CD4-positive, alpha-beta T cell treated with Interleukin-21 for 1 hour (primary cell): ENCODE data around the gene NSMF.

ENCODE experiments used
- DNase-seq: peaks from one replicate; pipeline ENCODE4 v3.0.0-alpha.2; 2020

NSMF gene

DNA sequence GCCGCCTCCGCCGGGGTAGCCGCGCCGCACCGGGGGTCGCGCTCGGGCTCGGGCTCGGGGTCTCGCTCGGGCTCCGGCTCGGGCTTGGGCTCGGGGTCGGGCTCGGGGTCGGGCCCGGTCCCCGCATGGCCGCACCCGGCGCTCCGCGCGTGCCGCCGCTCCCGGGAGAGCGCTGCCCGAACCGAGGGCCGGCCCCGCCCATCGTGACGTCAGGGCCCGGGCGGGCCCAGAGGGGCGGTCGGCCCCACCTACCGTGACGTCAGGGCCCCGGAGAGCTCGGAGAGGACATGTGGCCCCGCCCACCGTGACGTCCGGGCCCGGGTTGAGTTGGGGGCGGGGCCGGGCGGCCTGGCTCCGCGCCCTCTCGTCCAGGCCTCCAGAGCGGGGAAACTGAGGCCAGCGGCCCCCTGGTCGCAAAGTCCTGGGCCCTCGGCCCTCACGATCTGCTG is at the start of gene NSMF:
Gene NSMF, minus strand, starts transcription at position 183 of the 449 bp plus-strand sequence. CDS start 232 bp downstream, outside the sequence.
- peak; percentile 94 for DNase-seq

DNA sequence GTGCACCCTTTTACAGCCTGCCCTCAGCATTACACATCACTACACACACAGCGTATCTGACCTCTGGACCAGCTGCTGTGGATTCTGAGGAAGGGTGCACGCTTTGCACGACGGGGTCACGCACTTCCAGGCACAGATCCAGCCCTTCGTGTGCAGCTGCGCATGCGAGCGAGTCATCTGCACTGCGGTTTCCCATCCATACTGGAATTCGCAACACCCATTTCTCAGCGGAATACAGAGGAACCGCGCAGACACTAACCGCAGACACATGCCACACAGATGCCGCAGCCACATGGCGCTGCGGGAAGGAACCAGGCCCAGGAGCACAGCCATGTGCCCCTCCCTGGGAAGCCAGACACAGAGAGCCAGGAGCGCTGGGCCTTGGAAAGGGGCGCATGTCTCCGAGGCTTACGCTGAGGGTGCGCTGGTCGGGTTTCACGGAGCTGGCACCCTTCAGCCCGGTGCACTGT is 47.6 kb upstream of the NSMF start:
- DNase-seq, result no peak

DNA sequence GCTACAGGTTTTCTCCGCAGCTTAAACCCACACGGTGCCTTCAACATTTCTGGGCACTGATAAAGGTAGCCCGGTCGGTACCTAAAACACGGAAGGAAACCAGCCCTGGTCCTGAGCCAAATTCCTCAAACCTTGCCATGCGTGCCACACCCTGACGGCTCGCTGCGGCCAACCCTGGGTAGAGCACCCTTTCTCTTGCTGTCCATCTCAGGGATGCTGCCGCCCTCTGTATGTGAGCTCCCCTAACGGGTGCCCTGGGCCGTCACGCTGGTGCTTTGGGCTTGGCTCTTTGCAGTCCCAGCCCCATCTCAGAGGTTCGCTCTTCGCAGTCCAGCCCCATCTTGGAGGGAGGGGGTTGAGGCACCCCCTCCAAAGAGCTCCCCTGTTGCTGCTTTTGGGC is 47.1 kb upstream of the NSMF start:
- DNase-seq, result no peak

DNA sequence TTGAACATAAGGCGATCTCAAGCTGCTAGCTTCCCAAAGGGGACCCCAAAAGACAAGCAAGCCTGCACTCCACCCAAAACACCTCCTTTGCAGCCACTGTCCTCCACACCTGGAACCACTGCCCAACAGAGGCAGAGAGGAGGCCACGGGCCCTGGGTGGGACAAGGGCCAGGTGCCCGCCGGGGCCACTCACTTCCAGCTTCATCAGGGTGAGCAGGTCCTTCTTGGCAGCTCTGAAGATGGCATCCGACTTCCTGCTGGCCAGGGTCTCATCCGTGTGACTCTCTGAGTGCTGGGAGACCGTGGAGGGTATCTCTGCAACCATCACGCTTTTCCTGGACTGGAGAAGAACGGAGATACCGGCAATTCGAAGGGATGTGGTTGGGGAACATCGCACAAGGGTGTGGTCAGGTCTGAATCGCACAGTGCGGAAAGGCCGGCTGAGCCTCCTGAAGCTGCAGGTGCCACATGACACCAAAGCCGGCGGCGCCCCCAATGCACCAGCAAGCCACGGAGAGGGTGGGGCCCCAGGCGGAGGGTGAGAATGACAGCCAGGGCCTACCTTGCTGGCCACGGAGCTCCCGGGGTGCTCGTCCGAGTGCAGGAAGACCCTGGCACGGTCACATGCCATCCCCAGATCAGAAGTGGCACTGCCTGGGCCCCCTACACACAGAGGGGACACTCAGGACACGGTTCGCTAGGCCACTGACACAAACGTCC is 46.4 kb upstream of the NSMF start:
- no peak for DNase-seq

DNA sequence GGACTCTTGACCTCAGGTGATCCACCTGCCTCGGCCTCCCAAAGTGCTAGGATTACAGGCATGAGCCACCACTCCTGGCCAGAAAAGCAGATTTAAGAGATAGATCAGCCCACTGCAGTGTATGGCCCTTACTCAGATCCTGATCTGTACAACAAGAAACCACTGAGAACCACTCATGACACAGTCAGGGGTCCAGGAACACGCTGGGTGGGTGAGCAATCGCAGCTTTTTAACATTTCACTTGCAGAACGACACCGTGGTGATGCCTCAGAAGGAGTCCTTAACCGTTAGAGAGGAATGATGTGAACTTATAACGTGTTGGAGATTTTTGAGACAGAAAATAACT is 45.3 kb upstream of the NSMF start:
- no peak for DNase-seq

DNA sequence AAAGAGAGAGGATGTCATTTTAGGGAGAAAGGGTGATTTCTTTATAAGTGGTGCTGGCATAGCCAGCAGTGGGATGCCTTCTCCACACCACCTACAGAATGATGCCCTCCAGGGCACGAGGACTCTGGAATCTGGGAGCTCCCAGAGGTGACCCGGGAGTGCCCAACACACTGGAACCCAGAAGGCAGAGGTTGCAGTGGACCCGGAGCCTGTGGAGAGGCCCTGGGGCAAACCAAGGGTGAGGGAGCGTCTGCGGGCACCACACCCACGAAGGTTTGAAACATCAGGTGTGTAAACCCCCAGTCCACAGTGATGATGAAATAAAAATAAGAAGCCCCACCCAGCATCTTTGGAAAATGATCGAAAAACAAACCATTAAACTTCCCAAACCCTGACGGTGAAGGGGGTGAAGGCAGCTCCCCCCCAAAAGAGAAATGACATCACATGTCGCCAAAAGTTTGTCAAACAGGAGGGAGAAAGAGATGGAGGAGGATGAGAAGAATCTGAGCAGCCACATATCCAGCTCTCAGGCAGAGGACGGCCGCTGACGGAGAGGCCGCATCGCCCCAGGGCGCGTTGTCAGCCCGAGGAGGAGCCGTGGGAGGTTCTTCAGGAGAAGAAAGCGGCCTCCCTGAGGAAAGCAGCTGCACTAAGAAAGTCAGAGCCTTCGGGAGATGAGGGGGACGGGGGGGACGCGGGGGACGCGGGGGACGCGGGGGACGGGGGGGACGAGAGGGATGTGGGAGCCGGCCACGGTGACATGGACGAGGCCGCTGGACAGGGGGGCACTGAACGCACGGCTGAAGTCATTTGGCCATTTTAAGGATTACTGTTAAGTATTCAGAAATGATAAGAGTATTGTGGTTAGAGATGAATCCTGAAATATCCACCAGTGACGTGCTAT is 43.1 kb upstream of the NSMF start:
- DNase-seq, result no peak

- DNase-seq, result no peak
Measured at GRCh38 chr9:137501457-137501856, 42.3 kb upstream of the NSMF start.

GRCh38 chr9:137500666-137501397 is 41.7 kb upstream of the NSMF start:
- no peak for DNase-seq

DNA sequence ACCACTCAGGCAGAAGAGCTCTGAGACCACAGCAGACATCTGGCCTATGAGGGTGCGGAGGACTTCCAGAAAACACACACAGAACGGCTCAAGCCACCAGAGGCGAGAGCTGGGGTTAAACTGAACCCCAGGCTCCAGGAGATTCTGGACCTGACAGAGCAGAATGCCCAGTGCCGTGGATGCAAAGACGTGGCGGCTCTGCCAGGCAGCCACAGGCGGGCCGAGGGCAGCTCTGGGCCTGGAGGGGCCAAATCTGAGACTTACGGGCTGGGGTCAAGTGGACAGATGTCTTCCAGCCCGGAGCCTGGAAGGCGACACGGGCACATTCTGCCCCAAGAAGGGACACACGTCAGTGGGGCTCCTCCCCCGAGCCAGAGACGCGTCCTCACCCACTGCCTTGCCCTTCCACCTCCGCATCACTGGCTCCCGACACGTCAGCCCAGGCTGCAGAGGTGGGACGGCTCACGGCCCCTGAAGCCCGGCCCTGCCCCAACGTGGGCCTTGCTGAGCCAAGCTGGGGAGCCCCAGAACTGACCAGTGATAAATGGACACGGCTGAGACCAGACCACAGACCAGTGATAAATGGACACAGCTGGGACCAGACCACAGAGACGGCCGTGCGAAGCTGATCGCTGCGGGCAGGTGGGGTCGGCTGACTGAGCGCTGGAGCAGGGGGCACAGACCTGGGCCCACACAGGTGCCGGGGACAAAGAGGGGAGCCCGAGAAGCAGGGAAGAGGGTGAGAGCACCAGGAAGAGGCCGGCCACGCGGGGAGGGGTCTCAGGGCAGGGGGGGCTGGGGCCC is 40.9 kb upstream of the NSMF start:
- DNase-seq, result no peak

- no peak for DNase-seq
Measured at GRCh38 chr9:137499416-137499815, 40.3 kb upstream of the NSMF start.

- no peak for DNase-seq
Measured at GRCh38 chr9:137498720-137499150, 39.6 kb upstream of the NSMF start.

GRCh38 chr9:137497921-137498719 is 39.0 kb upstream of the NSMF start:
- no peak for DNase-seq

- DNase-seq, result no peak
Measured at GRCh38 chr9:137496601-137497375, 37.7 kb upstream of the NSMF start.

DNA sequence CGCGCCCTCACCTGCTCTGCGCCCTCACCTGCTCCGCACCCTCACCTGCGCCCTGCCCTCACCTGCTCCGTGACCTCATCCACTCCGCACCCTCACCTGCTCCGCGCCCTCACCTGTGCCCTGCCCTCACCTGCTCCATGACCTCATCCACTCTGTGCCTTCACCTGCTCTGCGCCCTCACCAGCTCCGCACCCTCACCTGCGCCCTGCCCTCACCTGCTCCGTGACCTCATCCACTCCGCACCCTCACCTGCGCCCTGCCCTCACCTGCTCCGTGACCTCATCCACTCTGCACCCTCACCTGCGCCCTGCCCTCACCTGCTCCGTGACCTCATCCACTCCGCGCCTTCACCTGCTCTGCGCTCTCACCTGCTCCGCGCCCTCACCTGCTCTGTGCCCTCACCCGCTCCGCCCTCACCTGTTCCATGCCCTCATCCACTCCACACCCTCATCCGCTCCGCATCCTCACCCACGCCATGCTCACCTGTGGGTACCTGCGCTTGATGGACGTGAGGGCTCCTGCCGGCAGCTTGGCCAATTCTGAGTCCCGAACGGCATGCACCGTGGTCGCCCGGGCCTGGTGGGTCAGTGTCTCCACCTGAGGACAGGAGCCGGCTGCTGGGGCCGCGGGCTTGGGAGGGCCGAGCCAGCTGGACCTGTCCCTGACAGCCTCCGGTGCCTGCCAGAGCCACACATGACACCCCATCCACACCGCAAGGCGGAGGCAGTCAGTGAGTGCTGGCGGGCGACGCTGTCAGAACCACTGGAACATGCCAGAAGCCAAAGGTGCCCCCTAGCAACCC is 35.6 kb upstream of the NSMF start:
- DNase-seq, result no peak

GRCh38 chr9:137494104-137494544 is 35.0 kb upstream of the NSMF start:
- DNase-seq, result no peak

GRCh38 chr9:137493364-137494103 is 34.4 kb upstream of the NSMF start:
- DNase-seq, result no peak

GRCh38 chr9:137492464-137493363 is 33.6 kb upstream of the NSMF start:
- peak; percentile 16 for DNase-seq
